ENCODE data around the gene SNAP47.

SNAP47 gene

GRCh38 chr1:227805606-227806197 is 70.5 kb downstream of the SNAP47 start:
- DNase-seq = no peak

GRCh38 chr1:227808566-227808965 is 73.3 kb downstream of the SNAP47 start:
- no peak for DNase-seq

GRCh38 chr1:227809026-227809425 is 73.8 kb downstream of the SNAP47 start:
- DNase-seq = no peak

- DNase-seq = no peak
Measured at GRCh38 chr1:227813962-227814361, 78.7 kb downstream of the SNAP47 start.

DNA sequence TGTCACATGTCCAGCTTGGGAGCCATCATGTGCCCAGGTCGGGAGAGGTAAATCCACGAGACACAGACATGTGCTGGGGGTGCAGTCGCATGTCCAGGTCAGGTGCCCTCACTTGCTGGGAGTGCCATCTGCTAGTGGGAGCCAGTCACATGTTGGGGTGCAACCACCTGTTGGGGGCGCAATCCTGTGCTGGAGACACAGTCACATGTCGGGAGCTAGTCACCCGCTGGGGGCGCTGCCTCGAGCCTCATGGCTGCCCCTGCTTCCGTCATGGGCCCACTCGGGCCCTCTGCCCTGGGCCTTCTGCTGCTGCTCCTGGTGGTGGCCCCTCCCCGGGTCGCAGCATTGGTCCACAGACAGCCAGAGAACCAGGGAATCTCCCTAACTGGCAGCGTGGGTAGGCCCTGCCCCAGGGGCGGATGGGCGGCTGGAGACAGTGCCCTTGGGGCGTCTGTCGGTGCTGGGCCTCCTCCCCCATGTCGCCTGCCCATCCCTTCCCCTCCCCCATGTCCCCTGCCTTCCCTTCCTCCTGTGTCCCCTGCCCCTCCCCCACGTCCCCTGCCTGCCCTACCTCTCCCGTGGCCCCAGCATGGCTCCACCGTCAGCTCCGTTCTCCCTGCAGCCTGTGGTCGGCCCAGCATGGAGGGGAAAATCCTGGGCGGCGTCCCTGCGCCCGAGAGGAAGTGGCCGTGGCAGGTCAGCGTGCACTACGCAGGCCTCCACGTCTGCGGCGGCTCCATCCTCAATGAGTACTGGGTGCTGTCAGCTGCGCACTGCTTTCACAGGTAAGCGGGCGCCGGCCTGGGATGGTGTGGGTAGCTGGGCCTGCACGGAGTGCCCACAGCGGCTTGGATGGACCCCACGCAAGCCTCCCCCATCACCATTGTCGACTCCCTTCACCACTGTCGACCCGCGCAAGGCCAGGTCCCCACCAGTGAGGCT is 80.5 kb downstream of the SNAP47 start, which contains the start of gene PRSS38:
Gene PRSS38 (plus strand): TSS at position 208 of the 942 bp plus-strand sequence. CDS start 42 bp downstream, at position 250.
- DNase-seq = no peak

GRCh38 chr1:227816750-227817446 is 81.7 kb downstream of the SNAP47 start:
- DNase-seq = no peak

GRCh38 chr1:227823537-227823936 is 88.3 kb downstream of the SNAP47 start:
- DNase-seq = no peak

GRCh38 chr1:227824204-227824603 is 89.0 kb downstream of the SNAP47 start:
- no peak for DNase-seq

- DNase-seq = no peak
Measured at GRCh38 chr1:227828786-227829185, 93.6 kb downstream of the SNAP47 start.
